ENCODE results near the gene SAMD14. TPM values are rescaled to one million over a fixed set of nuclear protein-coding genes. Genes with fewer than 3 reads are reported as not detected.

Gene SAMD14
- total RNA-seq, 1 donor from 2014 or later: 14.7 TPM

DNA sequence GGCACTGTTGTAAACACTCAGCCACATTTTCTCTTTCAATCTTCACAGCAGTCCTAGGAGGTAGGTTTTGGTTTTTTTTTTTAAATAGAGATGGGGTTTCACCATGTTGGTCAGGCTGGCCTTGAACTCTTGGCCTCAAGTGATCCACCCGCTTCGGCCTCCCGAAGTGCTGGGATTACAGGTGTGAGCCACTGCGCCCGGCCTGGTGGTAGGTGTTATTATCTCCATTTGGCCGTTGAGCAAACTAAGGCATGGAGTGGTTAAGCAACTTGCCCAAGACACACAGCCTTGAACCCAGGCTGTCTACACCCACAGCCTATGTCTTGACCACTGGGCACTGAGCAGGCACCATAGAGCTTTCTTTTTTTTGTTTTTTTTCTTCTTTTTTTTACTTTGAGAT lies 44.5 kb upstream of the SAMD14 start:
- no peaks in the 10 kb centered on the region for H3K36me3 ChIP-seq (ENCODE audit: control insufficient read depth, insufficient read depth, low read length)
- DNase-seq (ENCODE audit: low read depth): no peak
- TF ChIP-seq CTCF (IDR thresholded peaks at IDR 0.05; ENCODE audit: insufficient read depth, low read length, poor library complexity, severe bottlenecking): no peak
- no peak overlapping the region for H3K4me3 ChIP-seq (ENCODE audit: low read depth, low read length)
- no peaks in the 10 kb centered on the region for H3K27me3 ChIP-seq (ENCODE audit: control insufficient read depth, insufficient read depth, low read length)

GRCh38 chr17:50173335-50173941 lies 43.5 kb upstream of the SAMD14 start:
- no peaks in the 10 kb centered on the region for H3K27me3 ChIP-seq (ENCODE audit: control insufficient read depth, insufficient read depth, low read length)
- DNase-seq (ENCODE audit: low read depth): peak; percentile 65
- TF ChIP-seq CTCF (IDR thresholded peaks at IDR 0.05; ENCODE audit: insufficient read depth, low read length, poor library complexity, severe bottlenecking): no peak
- no peaks in the 10 kb centered on the region for H3K36me3 ChIP-seq (ENCODE audit: control insufficient read depth, insufficient read depth, low read length)
- H3K4me3 ChIP-seq (ENCODE audit: low read depth, low read length): no peak overlapping the region

DNA sequence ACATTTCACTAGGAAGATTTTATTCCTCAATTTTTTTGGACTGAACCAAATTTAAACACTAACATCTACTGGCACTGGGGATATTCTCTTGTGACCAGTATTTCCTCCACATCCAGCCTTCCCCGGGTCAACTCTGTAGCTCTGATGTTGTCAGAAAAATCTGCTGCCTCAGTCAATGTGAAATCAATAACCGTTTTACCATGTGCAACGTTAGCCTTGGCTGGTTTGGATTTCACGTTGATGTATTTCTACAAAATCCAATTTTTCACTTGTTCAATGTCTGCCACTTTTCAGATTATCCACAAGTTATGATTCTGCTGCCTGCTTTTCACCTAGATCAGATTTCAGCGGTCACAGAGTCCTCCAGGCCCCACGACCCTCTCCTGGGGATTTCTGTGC lies 43.0 kb upstream of the SAMD14 start:
- H3K4me3 ChIP-seq (ENCODE audit: low read depth, low read length): no peak overlapping the region
- no peaks in the 10 kb centered on the region for H3K36me3 ChIP-seq (ENCODE audit: control insufficient read depth, insufficient read depth, low read length)
- DNase-seq (ENCODE audit: low read depth): no peak
- H3K27me3 ChIP-seq (ENCODE audit: control insufficient read depth, insufficient read depth, low read length): peaks cover 4% of the 10 kb centered on the region
- TF ChIP-seq CTCF (IDR thresholded peaks at IDR 0.05; ENCODE audit: insufficient read depth, low read length, poor library complexity, severe bottlenecking): no peak

- TF ChIP-seq CTCF (IDR thresholded peaks at IDR 0.05; ENCODE audit: insufficient read depth, low read length, poor library complexity, severe bottlenecking): no peak
- Histone ChIP-seq H3K4me3 (ENCODE audit: low read depth, low read length) (no peak overlapping the region), H3K27me3 (ENCODE audit: control insufficient read depth, insufficient read depth, low read length) (peaks cover 4% of the 10 kb centered on the region), H3K36me3 (ENCODE audit: control insufficient read depth, insufficient read depth, low read length) (no peaks in the 10 kb centered on the region)
- DNase-seq (ENCODE audit: low read depth): no peak
These were observed 42.2 kb upstream of the SAMD14 start for GRCh38 chr17:50172130-50172529.

DNA sequence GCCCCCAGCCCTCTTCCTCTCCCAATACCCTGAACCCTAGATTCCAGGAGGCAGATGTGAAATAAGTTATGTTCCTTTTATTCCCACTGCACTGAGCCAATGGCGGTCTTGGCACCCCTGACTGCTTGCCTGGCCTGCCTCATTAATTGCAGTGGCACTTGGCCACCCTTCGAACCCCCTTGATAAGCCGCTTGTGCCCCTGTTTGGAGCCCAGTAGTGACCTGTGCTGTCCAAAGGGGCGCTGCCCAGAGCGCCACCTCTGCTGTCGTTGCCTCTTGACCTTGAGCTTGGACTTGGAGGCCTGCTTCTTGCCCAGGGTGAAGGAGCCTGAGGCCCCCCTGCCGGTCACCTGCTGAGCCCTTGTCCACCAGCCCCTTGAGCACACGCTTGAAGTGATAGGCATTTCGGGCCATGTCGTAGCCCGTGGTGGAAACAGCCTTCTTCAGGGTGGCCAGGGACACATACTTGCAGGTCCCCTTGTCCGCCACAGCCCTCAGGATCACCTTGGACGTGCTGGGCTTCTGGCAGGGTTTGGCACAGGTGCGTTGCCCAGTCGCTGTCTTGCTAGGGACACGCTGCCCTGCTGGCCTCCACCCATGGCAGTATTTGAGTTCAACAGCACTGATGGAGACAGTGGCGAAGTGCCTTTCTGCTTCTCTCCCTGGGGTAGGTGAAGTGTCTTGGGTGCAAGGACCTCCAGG lies 41.6 kb upstream of the SAMD14 start:
- DNase-seq (ENCODE audit: low read depth): no peak
- H3K27me3 ChIP-seq (ENCODE audit: control insufficient read depth, insufficient read depth, low read length): peaks cover 4% of the 10 kb centered on the region
- no peak overlapping the region for H3K4me3 ChIP-seq (ENCODE audit: low read depth, low read length)
- H3K36me3 ChIP-seq (ENCODE audit: control insufficient read depth, insufficient read depth, low read length): no peaks in the 10 kb centered on the region
- no peak for TF ChIP-seq CTCF (IDR thresholded peaks at IDR 0.05; ENCODE audit: insufficient read depth, low read length, poor library complexity, severe bottlenecking)
